MCF 10A (cell line): Measurements from ENCODE around the gene ALKBH1. TPM values are rescaled to one million over a fixed set of nuclear protein-coding genes. Genes with fewer than 3 reads are reported as not detected.

ENCODE experiments used
- BruUV-seq: library from RNA; stranded (reverse); fragments of 400-500 nt; replicated peaks from 2 replicates; lab custom pipeline; 2021; lab: Mats Ljungman, UMichigan
- CTCF ChIA-PET: fragments of 300-600 bp; sonication (Branson Sonifier 250); formaldehyde crosslinking; extraction: SDS; loops from one replicate; lab custom pipeline; 2021; ENCODE audit warnings: antibody characterized with exemption, inconsistent platforms; lab: Yijun Ruan, JAX
- POLR2A ChIA-PET: fragments of 300-600, 350-650 bp; sonication (Branson Sonifier 250); formaldehyde crosslinking; extraction: SDS; loops from one replicate; lab custom pipeline; 2020; ENCODE audit warnings: antibody characterized with exemption, inconsistent platforms; lab: Yijun Ruan, JAX
- DNase-seq: peaks from one replicate; pipeline ENCODE4 v3.0.0-alpha.2; 2018; ENCODE audit not compliant: unreplicated experiment
- H3K27ac Mint-ChIP-seq: one replicate; pipeline ENCODE4 v1.8.0; 2022; ENCODE audit warnings: mild to moderate bottlenecking, low read depth, mixed read lengths; ENCODE audit not compliant: unreplicated experiment
- H3K27me3 Mint-ChIP-seq: one replicate; pipeline ENCODE4 v1.8.0; 2022; ENCODE audit warnings: mixed read lengths; ENCODE audit not compliant: insufficient read depth, unreplicated experiment
- H3K36me3 Mint-ChIP-seq: one replicate; pipeline ENCODE4 v1.8.0; 2022; ENCODE audit warnings: mild to moderate bottlenecking, moderate library complexity, mixed read lengths; ENCODE audit not compliant: insufficient read depth, unreplicated experiment
- H3K4me1 Mint-ChIP-seq: one replicate; pipeline ENCODE4 v1.8.0; 2022; ENCODE audit warnings: mixed read lengths; ENCODE audit not compliant: insufficient read depth, unreplicated experiment
- H3K4me3 Mint-ChIP-seq: one replicate; pipeline ENCODE4 v1.8.0; 2022; ENCODE audit warnings: mild to moderate bottlenecking, moderate library complexity, mixed read lengths; ENCODE audit not compliant: unreplicated experiment
- H3K9me3 Mint-ChIP-seq: one replicate; pipeline ENCODE4 v1.8.0; 2022; ENCODE audit warnings: mixed read lengths; ENCODE audit not compliant: unreplicated experiment
- intact Hi-C: fragments of 100-400 bp; cut with micrococcal nuclease; formaldehyde crosslinking; loops from 2 replicates; pipeline ENCODE4 v1.14.1; 2022
- total RNA-seq: library from RNA; stranded (reverse); gene quantifications from 2 replicates; pipeline ENCODE4 v1.2.3, GENCODE V29; 2022
- TF ChIP-seq, protein P1 (sequence below): fragments of 200-600 bp; IDR thresholded peaks from one replicate; pipeline ENCODE4 v1.8.0; 2022; ENCODE audit warnings: antibody characterized with exemption, mild to moderate bottlenecking; ENCODE audit not compliant: unreplicated experiment

The ALKBH1 gene
- total RNA-seq, 1 experiment from 2014 or later, result 14.4 TPM

DNA sequence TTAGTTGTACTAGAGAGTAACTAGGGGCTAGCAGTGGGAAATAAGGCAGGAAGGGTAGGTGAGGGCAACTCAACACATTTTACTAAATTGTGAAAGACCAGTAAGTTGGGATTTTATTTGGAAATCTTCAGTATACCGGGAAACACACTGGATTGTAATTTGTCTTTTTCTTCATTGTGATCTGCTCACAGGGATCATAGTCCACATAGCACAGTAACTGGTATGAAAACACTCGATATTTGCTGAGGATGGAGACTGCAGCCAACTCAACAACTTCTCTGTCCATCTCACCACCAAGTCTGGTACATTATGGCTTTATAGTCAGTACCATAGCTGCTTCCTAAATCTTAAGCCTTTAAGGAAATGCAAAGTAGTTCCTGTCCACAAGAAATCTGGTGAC is 2.5 kb upstream of the ALKBH1 start:
- Mint-ChIP-seq H3K4me1 (peaks cover 20% of the 10 kb centered on the region), H3K27ac (peak overlapping the region; percentile 95), H3K36me3 (peaks cover 50% of the 10 kb centered on the region), H3K9me3 (no peaks in the 10 kb centered on the region), H3K27me3 (no peaks in the 10 kb centered on the region), H3K4me3 (peak overlapping the region; percentile 93)
- no peak for DNase-seq
- POLR2A ChIA-PET, result interaction anchor here (2.4 to 2.7 kb wide), 2 partner anchors 47 to 51 kb away, joined by 11 to 27 read pairs; partner anchors contain the start of gene SNW1
- TF ChIP-seq, protein P1, sequence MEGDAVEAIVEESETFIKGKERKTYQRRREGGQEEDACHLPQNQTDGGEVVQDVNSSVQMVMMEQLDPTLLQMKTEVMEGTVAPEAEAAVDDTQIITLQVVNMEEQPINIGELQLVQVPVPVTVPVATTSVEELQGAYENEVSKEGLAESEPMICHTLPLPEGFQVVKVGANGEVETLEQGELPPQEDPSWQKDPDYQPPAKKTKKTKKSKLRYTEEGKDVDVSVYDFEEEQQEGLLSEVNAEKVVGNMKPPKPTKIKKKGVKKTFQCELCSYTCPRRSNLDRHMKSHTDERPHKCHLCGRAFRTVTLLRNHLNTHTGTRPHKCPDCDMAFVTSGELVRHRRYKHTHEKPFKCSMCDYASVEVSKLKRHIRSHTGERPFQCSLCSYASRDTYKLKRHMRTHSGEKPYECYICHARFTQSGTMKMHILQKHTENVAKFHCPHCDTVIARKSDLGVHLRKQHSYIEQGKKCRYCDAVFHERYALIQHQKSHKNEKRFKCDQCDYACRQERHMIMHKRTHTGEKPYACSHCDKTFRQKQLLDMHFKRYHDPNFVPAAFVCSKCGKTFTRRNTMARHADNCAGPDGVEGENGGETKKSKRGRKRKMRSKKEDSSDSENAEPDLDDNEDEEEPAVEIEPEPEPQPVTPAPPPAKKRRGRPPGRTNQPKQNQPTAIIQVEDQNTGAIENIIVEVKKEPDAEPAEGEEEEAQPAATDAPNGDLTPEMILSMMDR, result no peak
- CTCF ChIA-PET, result no interaction called here
- intact Hi-C loops, result no loop called here
- BruUV-seq, result no TSS peak

DNA sequence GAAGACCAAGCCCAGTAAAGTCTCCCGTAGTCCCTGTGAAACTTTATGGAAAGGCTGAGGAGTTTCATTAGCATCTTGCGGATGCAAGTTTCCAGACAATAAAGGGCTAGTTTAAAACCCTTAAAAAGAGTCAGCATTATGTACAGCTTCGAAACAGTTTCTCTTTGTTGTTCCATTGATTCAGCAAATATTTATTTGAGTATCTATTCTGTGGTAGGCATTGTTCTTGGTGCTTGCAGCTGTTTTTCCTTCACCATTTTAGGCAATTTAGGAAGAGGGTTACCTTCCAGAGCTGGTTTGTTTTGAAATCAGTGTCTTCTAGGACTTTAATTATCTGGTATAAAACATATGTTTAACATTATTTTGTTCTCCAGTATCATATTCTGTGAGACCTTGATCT is 1.6 kb upstream of the ALKBH1 start:
- peaks cover 41% of the 10 kb centered on the region for H3K36me3 Mint-ChIP-seq
- CTCF ChIA-PET, result interaction anchor here (0.7 to 2.3 kb wide), 5 partner anchors 25 to 250 kb away, joined by 3 to 14 read pairs (median 3); no protein-coding TSS in a partner anchor
- POLR2A ChIA-PET, result interaction anchor here (0.8 to 4.1 kb wide), 7 partner anchors 9 to 251 kb away, joined by 3 to 29 read pairs (median 15); partner anchors contain the start of genes AHSA1, SNW1 and VIPAS39
- H3K4me1 Mint-ChIP-seq, result peaks cover 20% of the 10 kb centered on the region
- peak overlapping the region; percentile 93 for H3K4me3 Mint-ChIP-seq
- no peak for DNase-seq
- H3K9me3 Mint-ChIP-seq, result no peaks in the 10 kb centered on the region
- no peaks in the 10 kb centered on the region for H3K27me3 Mint-ChIP-seq
- TF ChIP-seq, protein P1, result no peak
- no TSS peak for BruUV-seq
- intact Hi-C loops, result loop anchor here (2.0 kb wide), 1 partner anchor 47 kb away; no protein-coding TSS in a partner anchor
- peak overlapping the region; percentile 95 for H3K27ac Mint-ChIP-seq

DNA sequence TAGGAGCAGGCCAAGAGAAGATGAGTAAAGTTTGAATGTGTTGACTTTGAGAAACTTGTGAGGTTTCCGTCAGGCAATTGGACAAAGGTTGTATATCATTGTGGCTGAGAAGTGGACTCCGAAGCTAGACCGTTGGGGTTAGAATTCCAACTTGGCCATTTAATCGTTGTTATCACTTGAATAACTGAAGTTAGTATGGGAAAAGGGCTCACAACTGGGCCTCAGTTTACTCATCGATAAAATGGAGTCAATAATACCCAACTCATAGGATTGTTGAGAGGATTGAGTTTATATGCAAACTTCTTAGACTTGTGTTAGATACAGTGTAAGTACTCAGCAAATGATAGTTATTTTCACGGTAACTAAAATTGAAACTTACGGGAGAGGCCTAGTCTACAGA is 926 bp upstream of the ALKBH1 start:
- Mint-ChIP-seq H3K27me3 (no peaks in the 10 kb centered on the region), H3K4me1 (peaks cover 20% of the 10 kb centered on the region), H3K27ac (peak overlapping the region; percentile 95), H3K9me3 (no peaks in the 10 kb centered on the region), H3K4me3 (peak overlapping the region; percentile 93), H3K36me3 (peaks cover 40% of the 10 kb centered on the region)
- BruUV-seq, result TSS peak; percentile 65
- ChIA-PET POLR2A (interaction anchor here (0.6 to 4.1 kb wide), 22 partner anchors 9 to 388 kb away, joined by 3 to 29 read pairs (median 4); partner anchors contain the start of genes AHSA1, GSTZ1, POMT2 and SAMD15), CTCF (interaction anchor here (0.6 to 2.3 kb wide), 5 partner anchors 52 to 249 kb away, joined by 3 to 14 read pairs (median 5); partner anchors contain the start of gene SNW1)
- DNase-seq, result peak; percentile 6
- intact Hi-C loops, result loop anchor here (2.0 kb wide), 1 partner anchor 46 kb away; no protein-coding TSS in a partner anchor
- TF ChIP-seq, protein P1, result no peak

DNA sequence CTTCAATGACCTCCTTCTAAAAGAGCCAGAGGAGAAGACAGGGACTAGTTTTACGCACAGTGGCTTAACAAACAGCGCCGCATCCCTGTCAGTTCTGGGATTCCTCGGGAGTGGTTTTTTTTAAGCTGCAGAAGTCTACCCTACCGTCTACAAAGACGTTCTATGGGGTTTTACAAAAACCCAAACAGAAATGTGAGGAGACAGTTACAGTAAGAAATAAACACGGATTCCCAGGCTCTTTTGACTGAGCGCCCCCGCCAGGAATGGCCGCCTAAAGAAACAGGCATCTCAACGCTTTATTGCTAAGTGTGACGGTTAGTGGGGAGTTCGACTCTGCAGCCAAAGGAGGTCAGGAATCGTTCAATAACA is 484 bp downstream of the ALKBH1 start:
- no peaks in the 10 kb centered on the region for H3K27me3 Mint-ChIP-seq
- intact Hi-C loops, result loop anchor here (1.0 to 2.0 kb wide), 3 partner anchors 52 to 248 kb away; partner anchors contain the start of gene SPTLC2
- CTCF ChIA-PET, result interaction anchor here (0.6 to 2.3 kb wide), 9 partner anchors 43 to 248 kb away, joined by 3 to 14 read pairs (median 4); partner anchors contain the start of gene SNW1
- TF ChIP-seq, protein P1, result peak; percentile 29
- peak; percentile 59 for DNase-seq
- H3K36me3 Mint-ChIP-seq, result peaks cover 40% of the 10 kb centered on the region
- POLR2A ChIA-PET, result interaction anchor here (0.6 to 4.1 kb wide), 7 partner anchors 9 to 249 kb away, joined by 3 to 29 read pairs (median 7); partner anchors contain the start of genes AHSA1 and VIPAS39
- TSS peak; percentile 63 for BruUV-seq
- peak overlapping the region; percentile 93 for H3K4me3 Mint-ChIP-seq
- H3K9me3 Mint-ChIP-seq, result no peaks in the 10 kb centered on the region
- peak overlapping the region; percentile 95 for H3K27ac Mint-ChIP-seq
- H3K4me1 Mint-ChIP-seq, result peaks cover 20% of the 10 kb centered on the region
